IPS-NIHi7 (cell line): ENCODE measurements around the gene BIN1.

ENCODE experiments used
- DNase-seq: peaks from one replicate; pipeline ENCODE4 v3.0.0; 2012; ENCODE audit warnings: mixed read lengths; ENCODE audit errors: extremely low spot score

The BIN1 gene

GRCh38 chr2:127106991-127107621 is at the start of gene BIN1:
TSS of gene BIN1 (minus strand) at chr2:127107154. CDS start at chr2:127106943, 211 bp downstream.
- DNase-seq, result peak; percentile 89

- no peak for DNase-seq
Measured at GRCh38 chr2:127155947-127156346, 49.0 kb upstream of the BIN1 start.

- DNase-seq, result no peak
Measured at GRCh38 chr2:127155028-127155581, 48.2 kb upstream of the BIN1 start.

DNA sequence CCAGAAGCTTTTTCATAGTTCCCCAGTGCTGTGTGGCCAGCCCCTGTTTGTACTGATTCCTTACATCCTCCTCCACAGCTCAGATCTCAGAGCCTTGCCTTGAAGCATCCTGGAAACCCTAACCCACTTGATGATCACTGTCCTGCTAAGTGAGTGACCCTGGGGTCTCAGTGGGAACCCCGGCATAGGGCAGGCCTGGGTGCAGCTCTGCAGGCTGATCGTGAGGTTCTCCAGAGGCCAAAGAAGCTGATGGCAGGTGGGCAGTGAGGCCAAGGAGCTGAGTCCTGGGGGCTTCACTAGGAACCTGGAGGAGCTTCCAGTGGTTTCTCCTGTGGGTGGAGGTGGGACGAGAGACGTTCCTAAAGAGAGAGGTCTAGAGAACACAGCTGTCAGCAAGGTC is 47.4 kb upstream of the BIN1 start:
- no peak for DNase-seq

GRCh38 chr2:127153691-127154158 is 46.8 kb upstream of the BIN1 start:
- peak; percentile 22 for DNase-seq

DNA sequence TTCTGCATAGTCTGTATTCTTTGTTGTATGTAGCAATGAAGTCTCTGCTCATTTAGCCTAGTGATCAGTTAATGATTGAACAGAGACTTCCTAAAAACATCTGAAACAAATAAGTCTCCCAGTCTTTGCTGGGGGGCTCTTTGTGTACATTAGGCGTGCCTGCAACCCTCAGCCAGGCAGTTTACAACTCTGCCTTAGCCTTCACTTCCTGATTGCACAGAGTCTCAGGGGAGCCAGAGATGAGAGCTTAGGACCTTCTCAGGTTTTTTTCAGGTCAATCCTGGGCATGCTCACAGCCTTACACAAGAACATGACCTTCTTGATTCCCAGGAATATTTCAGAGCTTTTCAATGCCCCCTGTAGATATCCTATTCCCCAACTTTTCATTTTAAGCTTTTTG is 44.0 kb upstream of the BIN1 start:
- no peak for DNase-seq

DNA sequence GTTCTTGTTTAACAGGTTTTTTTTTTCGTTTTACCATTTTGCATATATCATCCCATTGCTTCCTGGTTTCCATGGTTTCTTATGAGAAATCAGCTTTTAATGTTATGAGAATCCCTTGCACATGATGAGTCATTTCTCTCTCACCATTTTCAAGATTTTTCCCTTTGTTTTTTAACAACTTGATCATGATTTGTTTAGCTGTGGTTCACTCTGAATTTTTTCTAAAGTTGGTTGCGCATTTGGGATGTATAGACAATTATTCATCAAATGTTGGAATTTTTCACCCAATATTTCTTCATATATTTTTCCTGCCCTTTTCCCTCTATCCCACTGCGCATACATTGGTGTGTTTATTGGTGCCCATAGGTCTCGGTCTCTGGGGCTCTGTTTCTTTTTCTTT is 42.4 kb upstream of the BIN1 start:
- DNase-seq, result no peak

DNA sequence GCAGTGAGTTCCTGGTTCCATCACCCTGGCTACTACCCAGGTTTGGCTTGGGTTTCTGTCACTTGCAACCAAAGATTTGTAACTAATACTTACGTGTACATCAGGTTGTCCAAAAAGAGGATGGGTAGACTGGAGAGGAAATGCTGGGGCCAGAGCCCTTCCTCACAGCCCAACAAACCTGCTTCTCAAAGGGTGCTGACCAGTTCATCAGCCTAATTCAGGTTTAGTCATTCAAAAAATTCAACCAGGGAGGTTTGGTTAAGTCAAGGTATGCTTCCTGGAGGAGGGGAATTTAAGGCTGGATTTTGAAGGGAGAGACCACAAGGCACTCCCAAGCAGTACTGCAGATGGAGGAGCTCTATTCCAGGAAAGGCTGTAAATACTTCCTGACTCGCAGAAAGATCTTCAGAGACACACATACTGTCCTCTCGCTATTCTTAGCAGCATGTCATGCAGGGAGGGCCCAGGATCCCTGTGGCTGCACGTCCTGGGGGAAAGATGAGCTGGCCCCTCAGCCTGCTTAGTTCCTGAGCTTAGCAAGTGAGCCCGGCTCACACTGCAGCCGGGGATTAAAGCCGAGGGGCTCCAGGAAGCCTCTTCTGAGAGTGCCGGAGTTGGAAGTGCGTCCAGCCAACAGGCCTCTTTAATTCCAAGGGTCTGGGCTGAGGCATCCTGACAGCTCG is 40.0 kb upstream of the BIN1 start:
- no peak for DNase-seq

GRCh38 chr2:127146071-127146725 is 39.2 kb upstream of the BIN1 start:
- no peak for DNase-seq

GRCh38 chr2:127145280-127145895 is 38.4 kb upstream of the BIN1 start:
- no peak for DNase-seq

GRCh38 chr2:127143841-127144782 is 37.2 kb upstream of the BIN1 start:
- peak; percentile 23 for DNase-seq

DNA sequence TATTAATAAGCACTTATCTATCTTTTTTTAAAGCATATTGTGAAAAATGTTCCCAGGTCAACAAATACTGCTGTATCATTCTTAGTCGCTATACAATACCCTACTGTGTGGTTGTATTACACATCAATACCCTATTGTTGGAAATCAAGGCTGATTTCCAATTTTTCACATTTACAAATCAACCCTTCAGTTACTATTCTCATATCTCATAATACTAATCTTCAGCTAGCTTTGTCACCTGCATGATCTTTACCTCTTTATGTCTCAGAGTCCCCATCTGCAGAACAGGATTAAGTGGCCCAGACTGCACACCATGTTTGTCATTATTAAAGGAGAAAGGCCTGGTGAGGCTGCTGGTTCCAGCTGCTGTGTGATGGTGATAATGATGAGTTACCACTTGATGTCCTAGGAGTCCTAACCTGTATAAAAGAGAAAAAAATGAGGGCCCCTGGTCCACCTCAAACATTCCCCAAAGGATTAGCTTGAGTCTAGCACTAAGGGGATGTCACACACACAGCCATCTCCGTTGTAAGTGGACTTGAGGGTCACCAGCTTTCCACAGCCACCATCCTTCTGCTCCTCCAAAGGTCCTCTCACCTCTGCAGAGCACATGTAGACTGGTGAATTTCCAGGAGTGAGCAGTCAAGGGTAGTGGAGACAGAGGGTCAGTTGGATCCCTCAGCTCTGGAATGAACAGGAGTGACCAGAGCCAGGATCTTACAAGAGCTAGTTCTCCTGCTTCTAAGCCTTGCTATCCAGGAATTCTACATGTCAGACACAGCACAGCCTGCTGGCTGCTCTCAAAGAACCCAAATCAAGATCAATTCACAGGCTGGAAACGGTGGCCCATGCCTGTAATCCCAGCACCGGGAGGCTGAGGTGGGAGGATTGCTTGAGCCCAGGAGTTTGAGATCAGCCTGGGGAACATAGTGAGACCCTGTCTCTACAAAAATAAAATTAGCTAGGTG is 36.0 kb upstream of the BIN1 start:
- DNase-seq, result no peak

DNA sequence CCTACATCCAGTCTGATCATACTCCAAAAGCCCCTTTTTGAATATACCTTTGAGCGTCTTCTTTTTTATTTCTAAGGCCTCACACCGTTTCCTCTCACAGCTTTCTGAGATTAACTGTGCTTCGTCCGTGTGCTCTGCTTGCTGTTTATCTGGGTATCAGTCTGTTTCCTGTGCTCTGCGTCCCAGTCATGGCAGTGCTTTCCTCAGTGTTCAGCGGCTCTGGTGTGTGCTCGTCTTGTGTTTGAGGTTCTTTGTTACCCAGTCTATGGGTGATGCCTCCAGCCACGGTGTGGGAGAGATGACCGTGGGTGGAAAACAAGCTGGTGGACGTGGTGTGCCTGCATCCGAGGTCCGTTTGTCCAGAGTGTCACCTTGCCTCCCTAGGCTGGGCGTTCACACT is 33.6 kb upstream of the BIN1 start:
- no peak for DNase-seq

GRCh38 chr2:127139766-127140165 is 32.8 kb upstream of the BIN1 start:
- DNase-seq, result no peak

- no peak for DNase-seq
Measured at GRCh38 chr2:127138281-127138680, 31.3 kb upstream of the BIN1 start.

- DNase-seq, result no peak
Measured at GRCh38 chr2:127137741-127138140, 30.8 kb upstream of the BIN1 start.

DNA sequence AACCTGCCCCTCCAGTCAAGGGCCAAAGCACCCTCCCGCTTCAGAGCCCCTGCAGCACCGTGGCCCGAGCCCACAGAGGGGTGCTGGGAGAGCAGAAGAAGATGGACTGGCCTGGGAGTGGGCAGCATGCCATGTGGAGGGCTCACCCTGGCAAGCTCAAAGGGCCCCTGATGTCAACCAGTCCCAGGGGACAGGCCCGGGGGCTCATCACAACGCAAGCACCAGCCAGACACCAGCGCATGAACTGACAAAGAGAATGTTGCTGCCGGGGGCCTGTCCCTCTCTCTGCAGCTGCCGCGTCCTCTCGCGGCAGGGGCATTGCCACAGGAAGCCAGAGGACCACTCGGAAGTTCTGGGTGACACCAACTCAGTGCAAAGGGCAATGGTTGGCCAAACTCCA is 30.3 kb upstream of the BIN1 start:
- DNase-seq, result no peak

DNA sequence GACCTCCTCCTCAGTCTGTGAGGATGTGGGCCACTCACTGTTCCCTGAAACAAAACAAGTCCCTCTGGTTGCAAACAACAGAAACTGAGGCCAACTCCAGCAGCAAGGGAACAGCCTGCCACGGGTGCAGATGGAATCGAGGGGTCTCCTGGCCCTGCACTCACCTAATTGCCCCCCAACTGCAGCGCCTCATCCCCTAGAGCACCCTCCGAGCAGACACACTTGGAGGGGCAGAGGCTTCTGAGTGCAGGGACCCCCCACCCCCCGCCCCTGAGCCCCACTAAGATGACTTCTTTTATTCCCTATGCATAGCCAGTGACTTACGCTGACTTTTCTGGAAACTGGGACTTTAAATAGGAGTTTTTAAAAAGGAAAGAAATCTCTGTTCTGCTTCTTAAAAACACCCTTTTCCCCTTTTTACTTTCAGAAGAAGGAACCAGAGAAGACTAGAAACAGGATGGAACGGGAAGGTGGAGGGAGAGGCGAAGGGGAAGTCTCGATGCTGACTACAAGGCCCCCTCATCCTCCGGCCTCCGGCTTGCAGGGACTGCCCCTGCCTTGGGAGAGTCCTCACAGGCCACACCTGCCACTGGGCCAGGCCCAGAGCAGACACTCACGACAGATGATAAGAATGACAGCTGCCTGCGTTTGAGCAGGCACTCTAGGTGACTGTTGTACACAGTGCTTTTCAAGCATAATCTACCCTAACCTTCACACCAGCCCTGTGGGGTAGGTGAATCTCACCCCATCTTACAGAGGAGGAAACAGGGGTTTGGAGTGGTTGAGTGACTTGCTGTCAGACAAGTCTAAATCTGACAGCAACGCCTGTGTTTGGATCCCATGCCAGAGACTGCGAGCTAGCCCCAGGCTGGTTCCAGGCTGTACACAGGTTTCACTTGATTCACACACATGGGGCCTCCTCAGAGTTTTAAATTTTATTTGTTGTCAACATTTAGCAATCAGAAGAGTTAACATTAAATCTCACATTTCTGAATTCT is 28.2 kb upstream of the BIN1 start:
- peak; percentile 16 for DNase-seq

- DNase-seq, result peak; percentile 2
Measured at GRCh38 chr2:127134235-127134634, 27.3 kb upstream of the BIN1 start.
